SU-DHL-6 (cell line): ENCODE data around the gene PDIK1L.

Source experiments
- H2AFZ ChIP-seq: fragments of 200-600 bp; sonication (generic); 2 replicates; pipeline ENCODE4 v1.6.1; 2014; ENCODE audit warnings: low read depth, mild to moderate bottlenecking, moderate library complexity, mixed read lengths, antibody characterized with exemption, low read length; ENCODE audit not compliant: severe bottlenecking
- H3F3A ChIP-seq: fragments of 200-600 bp; shearing (Covaris generic); 2 replicates; pipeline ENCODE4 v1.6.0; 2016; ENCODE audit warnings: antibody characterized with exemption, mild to moderate bottlenecking; ENCODE audit not compliant: insufficient read depth
- H3K27ac ChIP-seq: fragments of 200-600 bp; sonication (generic); 2 replicates; pipeline ENCODE4 v1.5.1; 2016; ENCODE audit warnings: low read depth, mild to moderate bottlenecking, low read length, moderate library complexity, mixed read lengths
- H3K27me3 ChIP-seq: fragments of 200-600 bp; sonication (generic), shearing (Covaris generic); 2 replicates; pipeline ENCODE4 v1.6.0; 2014; ENCODE audit warnings: mild to moderate bottlenecking, low read length
- H3K36me3 ChIP-seq: fragments of 200-600 bp; sonication (generic); 2 replicates; pipeline ENCODE4 v1.6.1; 2014; ENCODE audit warnings: mild to moderate bottlenecking, low read length, mixed read lengths
- H3K4me2 ChIP-seq: fragments of 300-600, 200-600 bp; shearing (Covaris generic), sonication (generic); 2 replicates; pipeline ENCODE4 v1.6.0; 2014; ENCODE audit warnings: low read length, low read depth, mild to moderate bottlenecking; ENCODE audit not compliant: poor library complexity, severe bottlenecking
- H3K4me3 ChIP-seq: fragments of 200-600 bp; sonication (generic); 2 replicates; pipeline ENCODE4 v1.5.1; 2014; ENCODE audit warnings: antibody characterized with exemption, low read length, mild to moderate bottlenecking, mixed read lengths; ENCODE audit not compliant: insufficient read depth, poor library complexity, severe bottlenecking
- H3K79me2 ChIP-seq: fragments of 200-600 bp; sonication (generic); 2 replicates; pipeline ENCODE4 v1.6.1; 2014; ENCODE audit warnings: mild to moderate bottlenecking, low read length, moderate library complexity; ENCODE audit not compliant: insufficient read depth
- H3K9ac ChIP-seq: fragments of 200-600 bp; sonication (generic); 2 replicates; pipeline ENCODE4 v1.7.0; 2014; ENCODE audit warnings: mild to moderate bottlenecking, low read length
- H3K9me2 ChIP-seq: fragments of 200-600 bp; sonication (generic); replicated peaks from 2 replicates; pipeline ENCODE4 v1.6.1; 2014; ENCODE audit warnings: low read length; ENCODE audit not compliant: insufficient read depth
- H3K9me3 ChIP-seq: fragments of 200-600 bp; sonication (generic); 2 replicates; pipeline ENCODE4 v1.6.1; 2014; ENCODE audit warnings: low read length, mixed read lengths; ENCODE audit not compliant: insufficient read depth
- H4K20me1 ChIP-seq: fragments of 200-600 bp; sonication (generic); 2 replicates; pipeline ENCODE4 v1.6.1; 2014; ENCODE audit warnings: low read depth, mild to moderate bottlenecking, antibody characterized with exemption, low read length, moderate library complexity, mixed read lengths
- CTCF ChIP-seq: fragments of 200-600 bp; sonication (generic); IDR thresholded peaks from one replicate; pipeline ENCODE4 v1.5.1; 2017; ENCODE audit warnings: antibody characterized with exemption, mild to moderate bottlenecking, low read length, moderate library complexity; ENCODE audit not compliant: insufficient read depth, poor library complexity, severe bottlenecking
- EZH2phosphoT487 ChIP-seq: fragments of 200-600 bp; sonication (generic), shearing (Covaris generic); conservative IDR thresholded peaks from 2 replicates; pipeline ENCODE4 v1.6.1; 2018; ENCODE audit warnings: mild to moderate bottlenecking, antibody characterized with exemption, low read length, moderate library complexity, mixed read lengths

Gene PDIK1L

GRCh38 chr1:26075421-26076144 lies 36.0 kb upstream of the PDIK1L start:
- Histone ChIP-seq H3K9ac (no peak overlapping the region), H3K79me2 (no peaks in the 10 kb centered on the region), H3K27ac (no peak overlapping the region), H3K4me3 (no peak overlapping the region), H2AFZ (no peak overlapping the region), H4K20me1 (no peaks in the 10 kb centered on the region), H3F3A (no peaks in the 10 kb centered on the region), H3K9me2 (no peaks in the 10 kb centered on the region), H3K27me3 (no peaks in the 10 kb centered on the region), H3K36me3 (no peaks in the 10 kb centered on the region), H3K4me2 (no peak overlapping the region), H3K9me3 (no peaks in the 10 kb centered on the region)
- no peak for TF ChIP-seq EZH2phosphoT487
- no peak for TF ChIP-seq CTCF

GRCh38 chr1:26077524-26077923 lies 34.1 kb upstream of the PDIK1L start:
- TF ChIP-seq CTCF (no peak), EZH2phosphoT487 (no peak)
- no peaks in the 10 kb centered on the region for H3K9me3 ChIP-seq

GRCh38 chr1:26078286-26079177 lies 33.1 kb upstream of the PDIK1L start:
- TF ChIP-seq CTCF (no peak), EZH2phosphoT487 (no peak)
- no peak overlapping the region for H2AFZ ChIP-seq
- no peaks in the 10 kb centered on the region for H3K27me3 ChIP-seq
- no peaks in the 10 kb centered on the region for H3K9me3 ChIP-seq
- no peak overlapping the region for H3K4me2 ChIP-seq
- no peaks in the 10 kb centered on the region for H3K36me3 ChIP-seq
- H4K20me1 ChIP-seq, result no peaks in the 10 kb centered on the region
- no peak overlapping the region for H3K9ac ChIP-seq
- no peak overlapping the region for H3K27ac ChIP-seq
- no peaks in the 10 kb centered on the region for H3F3A ChIP-seq
- H3K4me3 ChIP-seq, result no peak overlapping the region
- no peaks in the 10 kb centered on the region for H3K9me2 ChIP-seq
- no peaks in the 10 kb centered on the region for H3K79me2 ChIP-seq

More at GRCh38 chr1:26077524-26077923, 34.1 kb upstream of the PDIK1L start:
- Histone ChIP-seq H3K4me2 (no peak overlapping the region), H3K9ac (no peak overlapping the region), H3K27ac (no peak overlapping the region), H2AFZ (no peak overlapping the region), H3K79me2 (no peaks in the 10 kb centered on the region), H3K36me3 (no peaks in the 10 kb centered on the region), H3K9me2 (no peaks in the 10 kb centered on the region), H4K20me1 (no peaks in the 10 kb centered on the region), H3K4me3 (no peak overlapping the region), H3F3A (no peaks in the 10 kb centered on the region), H3K27me3 (no peaks in the 10 kb centered on the region)
